ENCODE results near the gene GPX4. TPM values are rescaled to one million over a fixed set of nuclear protein-coding genes. Genes with fewer than 3 reads are reported as not detected.

GPX4 gene
- total and polyA plus RNA-seq, 2 of the 13 experiments (the other 11 are each of a cell fraction or from before 2014, with no cell fraction given): 535 to 613 TPM

DNA sequence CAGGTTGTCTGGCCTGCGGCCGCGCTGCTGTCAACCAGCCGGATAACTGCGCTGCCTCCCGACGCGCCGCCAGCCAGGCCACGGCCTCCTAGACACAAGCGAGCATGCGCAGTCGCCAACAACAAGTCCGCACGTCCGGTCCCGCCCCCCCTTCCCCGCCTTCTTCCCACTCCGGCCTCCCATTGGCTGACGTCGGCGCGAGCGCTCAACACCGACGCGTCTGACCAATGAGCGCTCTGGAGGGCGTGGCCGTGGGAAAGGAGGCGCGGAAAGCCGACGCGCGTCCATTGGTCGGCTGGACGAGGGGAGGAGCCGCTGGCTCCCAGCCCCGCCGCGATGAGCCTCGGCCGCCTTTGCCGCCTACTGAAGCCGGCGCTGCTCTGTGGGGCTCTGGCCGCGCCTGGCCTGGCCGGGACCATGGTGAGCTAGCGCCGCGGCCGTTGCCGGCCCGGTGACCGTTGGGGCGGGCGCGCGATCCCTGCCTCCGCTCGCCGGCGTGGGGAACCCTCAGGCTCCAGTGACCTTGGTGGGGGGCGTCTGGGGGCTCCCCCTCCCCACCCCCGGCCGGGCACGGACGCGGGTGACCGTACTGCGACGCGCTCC lies at the start of gene GPX4 (continued):
- TF ChIP-seq, protein P1, sequence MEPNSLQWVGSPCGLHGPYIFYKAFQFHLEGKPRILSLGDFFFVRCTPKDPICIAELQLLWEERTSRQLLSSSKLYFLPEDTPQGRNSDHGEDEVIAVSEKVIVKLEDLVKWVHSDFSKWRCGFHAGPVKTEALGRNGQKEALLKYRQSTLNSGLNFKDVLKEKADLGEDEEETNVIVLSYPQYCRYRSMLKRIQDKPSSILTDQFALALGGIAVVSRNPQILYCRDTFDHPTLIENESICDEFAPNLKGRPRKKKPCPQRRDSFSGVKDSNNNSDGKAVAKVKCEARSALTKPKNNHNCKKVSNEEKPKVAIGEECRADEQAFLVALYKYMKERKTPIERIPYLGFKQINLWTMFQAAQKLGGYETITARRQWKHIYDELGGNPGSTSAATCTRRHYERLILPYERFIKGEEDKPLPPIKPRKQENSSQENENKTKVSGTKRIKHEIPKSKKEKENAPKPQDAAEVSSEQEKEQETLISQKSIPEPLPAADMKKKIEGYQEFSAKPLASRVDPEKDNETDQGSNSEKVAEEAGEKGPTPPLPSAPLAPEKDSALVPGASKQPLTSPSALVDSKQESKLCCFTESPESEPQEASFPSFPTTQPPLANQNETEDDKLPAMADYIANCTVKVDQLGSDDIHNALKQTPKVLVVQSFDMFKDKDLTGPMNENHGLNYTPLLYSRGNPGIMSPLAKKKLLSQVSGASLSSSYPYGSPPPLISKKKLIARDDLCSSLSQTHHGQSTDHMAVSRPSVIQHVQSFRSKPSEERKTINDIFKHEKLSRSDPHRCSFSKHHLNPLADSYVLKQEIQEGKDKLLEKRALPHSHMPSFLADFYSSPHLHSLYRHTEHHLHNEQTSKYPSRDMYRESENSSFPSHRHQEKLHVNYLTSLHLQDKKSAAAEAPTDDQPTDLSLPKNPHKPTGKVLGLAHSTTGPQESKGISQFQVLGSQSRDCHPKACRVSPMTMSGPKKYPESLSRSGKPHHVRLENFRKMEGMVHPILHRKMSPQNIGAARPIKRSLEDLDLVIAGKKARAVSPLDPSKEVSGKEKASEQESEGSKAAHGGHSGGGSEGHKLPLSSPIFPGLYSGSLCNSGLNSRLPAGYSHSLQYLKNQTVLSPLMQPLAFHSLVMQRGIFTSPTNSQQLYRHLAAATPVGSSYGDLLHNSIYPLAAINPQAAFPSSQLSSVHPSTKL (CRISPR knock-in tag; IDR thresholded peaks at IDR 0.05): no peak
- no peak; the same call in 1 of the 2 replicates for TF ChIP-seq PITX1 (CRISPR knock-in tag; IDR thresholded peaks at IDR 0.05)
- TF ChIP-seq ZNF10 (CRISPR knock-in tag; IDR thresholded peaks at IDR 0.05; ENCODE audit: borderline replicate concordance, low read depth): no peak
- TF ChIP-seq NR1H2 (CRISPR knock-in tag; IDR thresholded peaks at IDR 0.05; ENCODE audit: borderline replicate concordance, low read depth): peak; percentile 51; the same call in 1 of the 2 replicates
- TF ChIP-seq ZKSCAN8 (CRISPR knock-in tag; IDR thresholded peaks at IDR 0.05; ENCODE audit: borderline replicate concordance): no peak
- no peak for TF ChIP-seq FIP1L1 (IDR thresholded peaks at IDR 0.05; ENCODE audit: borderline replicate concordance, insufficient read depth, low read depth, low read length)
- TF ChIP-seq SMARCC2 (IDR thresholded peaks at IDR 0.05): no peak
- TF ChIP-seq ZNF333 (CRISPR knock-in tag; IDR thresholded peaks at IDR 0.05; ENCODE audit: borderline replicate concordance): 0 out of 2 replicates have a peak, but pooled peaks have one; percentile 76
- TF ChIP-seq ZBTB38 (CRISPR knock-in tag; IDR thresholded peaks at IDR 0.05): peak; percentile 64
- TF ChIP-seq MLLT10 (CRISPR knock-in tag; IDR thresholded peaks at IDR 0.05): no peak
- TF ChIP-seq AGO1 (IDR thresholded peaks at IDR 0.05; ENCODE audit: low read depth, low read length, poor library complexity, severe bottlenecking): no peak
- TF ChIP-seq GTF2F1 (IDR thresholded peaks at IDR 0.05; ENCODE audit: low read length): no peak
- peak; percentile 43; the same call in 1 of the 2 replicates for TF ChIP-seq RELA (CRISPR knock-in tag; IDR thresholded peaks at IDR 0.05)
- TF ChIP-seq ZMYM3 (CRISPR knock-in tag; IDR thresholded peaks at IDR 0.05): no peak
- TF ChIP-seq TSC22D2 (CRISPR knock-in tag; IDR thresholded peaks at IDR 0.05; ENCODE audit: borderline replicate concordance): no peak
- TF ChIP-seq POGZ (CRISPR knock-in tag; IDR thresholded peaks at IDR 0.05): no peak
- TF ChIP-seq ZNF230 (CRISPR knock-in tag; IDR thresholded peaks at IDR 0.05): 0 out of 2 replicates have a peak, but pooled peaks have one; percentile 76
- TF ChIP-seq, protein P2, sequence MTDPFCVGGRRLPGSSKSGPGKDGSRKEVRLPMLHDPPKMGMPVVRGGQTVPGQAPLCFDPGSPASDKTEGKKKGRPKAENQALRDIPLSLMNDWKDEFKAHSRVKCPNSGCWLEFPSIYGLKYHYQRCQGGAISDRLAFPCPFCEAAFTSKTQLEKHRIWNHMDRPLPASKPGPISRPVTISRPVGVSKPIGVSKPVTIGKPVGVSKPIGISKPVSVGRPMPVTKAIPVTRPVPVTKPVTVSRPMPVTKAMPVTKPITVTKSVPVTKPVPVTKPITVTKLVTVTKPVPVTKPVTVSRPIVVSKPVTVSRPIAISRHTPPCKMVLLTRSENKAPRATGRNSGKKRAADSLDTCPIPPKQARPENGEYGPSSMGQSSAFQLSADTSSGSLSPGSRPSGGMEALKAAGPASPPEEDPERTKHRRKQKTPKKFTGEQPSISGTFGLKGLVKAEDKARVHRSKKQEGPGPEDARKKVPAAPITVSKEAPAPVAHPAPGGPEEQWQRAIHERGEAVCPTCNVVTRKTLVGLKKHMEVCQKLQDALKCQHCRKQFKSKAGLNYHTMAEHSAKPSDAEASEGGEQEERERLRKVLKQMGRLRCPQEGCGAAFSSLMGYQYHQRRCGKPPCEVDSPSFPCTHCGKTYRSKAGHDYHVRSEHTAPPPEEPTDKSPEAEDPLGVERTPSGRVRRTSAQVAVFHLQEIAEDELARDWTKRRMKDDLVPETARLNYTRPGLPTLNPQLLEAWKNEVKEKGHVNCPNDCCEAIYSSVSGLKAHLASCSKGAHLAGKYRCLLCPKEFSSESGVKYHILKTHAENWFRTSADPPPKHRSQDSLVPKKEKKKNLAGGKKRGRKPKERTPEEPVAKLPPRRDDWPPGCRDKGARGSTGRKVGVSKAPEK (CRISPR knock-in tag; IDR thresholded peaks at IDR 0.05; ENCODE audit: borderline replicate concordance): no peak
- TF ChIP-seq, protein P3, sequence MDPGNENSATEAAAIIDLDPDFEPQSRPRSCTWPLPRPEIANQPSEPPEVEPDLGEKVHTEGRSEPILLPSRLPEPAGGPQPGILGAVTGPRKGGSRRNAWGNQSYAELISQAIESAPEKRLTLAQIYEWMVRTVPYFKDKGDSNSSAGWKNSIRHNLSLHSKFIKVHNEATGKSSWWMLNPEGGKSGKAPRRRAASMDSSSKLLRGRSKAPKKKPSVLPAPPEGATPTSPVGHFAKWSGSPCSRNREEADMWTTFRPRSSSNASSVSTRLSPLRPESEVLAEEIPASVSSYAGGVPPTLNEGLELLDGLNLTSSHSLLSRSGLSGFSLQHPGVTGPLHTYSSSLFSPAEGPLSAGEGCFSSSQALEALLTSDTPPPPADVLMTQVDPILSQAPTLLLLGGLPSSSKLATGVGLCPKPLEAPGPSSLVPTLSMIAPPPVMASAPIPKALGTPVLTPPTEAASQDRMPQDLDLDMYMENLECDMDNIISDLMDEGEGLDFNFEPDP (CRISPR knock-in tag; conservative IDR thresholded peaks at IDR 0.05): no peak
- no peak for TF ChIP-seq ZNF138 (CRISPR knock-in tag; IDR thresholded peaks at IDR 0.05; ENCODE audit: low read depth)
- TF ChIP-seq ZNF253 (CRISPR knock-in tag; IDR thresholded peaks at IDR 0.05; ENCODE audit: borderline replicate concordance): no peak
- peak; percentile 92 for TF ChIP-seq NFYB (CRISPR knock-in tag; IDR thresholded peaks at IDR 0.05)
